ENCODE data around the gene SAFB.

DNA sequence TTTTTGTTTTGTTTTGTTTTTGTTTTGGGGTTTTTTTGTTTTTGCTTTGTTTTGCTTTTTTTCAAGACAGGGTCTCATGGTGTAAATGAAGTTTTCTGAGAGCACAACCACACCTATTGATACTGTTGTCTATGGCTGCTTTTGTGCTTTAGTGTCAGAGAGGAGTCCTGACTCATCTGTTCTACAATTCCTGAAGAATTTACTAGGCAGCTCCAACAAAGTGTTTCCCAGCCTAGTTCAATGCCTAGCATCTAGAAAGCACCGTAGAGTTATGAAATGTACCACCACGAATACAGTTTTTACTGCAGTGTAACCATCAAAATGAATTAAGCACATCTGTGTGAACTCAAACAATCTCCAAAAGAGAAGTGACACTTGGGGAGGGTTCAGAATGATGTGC lies 21.2 kb downstream of the SAFB start:
- TF ChIP-seq, protein P1, sequence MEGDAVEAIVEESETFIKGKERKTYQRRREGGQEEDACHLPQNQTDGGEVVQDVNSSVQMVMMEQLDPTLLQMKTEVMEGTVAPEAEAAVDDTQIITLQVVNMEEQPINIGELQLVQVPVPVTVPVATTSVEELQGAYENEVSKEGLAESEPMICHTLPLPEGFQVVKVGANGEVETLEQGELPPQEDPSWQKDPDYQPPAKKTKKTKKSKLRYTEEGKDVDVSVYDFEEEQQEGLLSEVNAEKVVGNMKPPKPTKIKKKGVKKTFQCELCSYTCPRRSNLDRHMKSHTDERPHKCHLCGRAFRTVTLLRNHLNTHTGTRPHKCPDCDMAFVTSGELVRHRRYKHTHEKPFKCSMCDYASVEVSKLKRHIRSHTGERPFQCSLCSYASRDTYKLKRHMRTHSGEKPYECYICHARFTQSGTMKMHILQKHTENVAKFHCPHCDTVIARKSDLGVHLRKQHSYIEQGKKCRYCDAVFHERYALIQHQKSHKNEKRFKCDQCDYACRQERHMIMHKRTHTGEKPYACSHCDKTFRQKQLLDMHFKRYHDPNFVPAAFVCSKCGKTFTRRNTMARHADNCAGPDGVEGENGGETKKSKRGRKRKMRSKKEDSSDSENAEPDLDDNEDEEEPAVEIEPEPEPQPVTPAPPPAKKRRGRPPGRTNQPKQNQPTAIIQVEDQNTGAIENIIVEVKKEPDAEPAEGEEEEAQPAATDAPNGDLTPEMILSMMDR (IDR thresholded peaks at IDR 0.05), result no peak
- TF ChIP-seq, protein P2, sequence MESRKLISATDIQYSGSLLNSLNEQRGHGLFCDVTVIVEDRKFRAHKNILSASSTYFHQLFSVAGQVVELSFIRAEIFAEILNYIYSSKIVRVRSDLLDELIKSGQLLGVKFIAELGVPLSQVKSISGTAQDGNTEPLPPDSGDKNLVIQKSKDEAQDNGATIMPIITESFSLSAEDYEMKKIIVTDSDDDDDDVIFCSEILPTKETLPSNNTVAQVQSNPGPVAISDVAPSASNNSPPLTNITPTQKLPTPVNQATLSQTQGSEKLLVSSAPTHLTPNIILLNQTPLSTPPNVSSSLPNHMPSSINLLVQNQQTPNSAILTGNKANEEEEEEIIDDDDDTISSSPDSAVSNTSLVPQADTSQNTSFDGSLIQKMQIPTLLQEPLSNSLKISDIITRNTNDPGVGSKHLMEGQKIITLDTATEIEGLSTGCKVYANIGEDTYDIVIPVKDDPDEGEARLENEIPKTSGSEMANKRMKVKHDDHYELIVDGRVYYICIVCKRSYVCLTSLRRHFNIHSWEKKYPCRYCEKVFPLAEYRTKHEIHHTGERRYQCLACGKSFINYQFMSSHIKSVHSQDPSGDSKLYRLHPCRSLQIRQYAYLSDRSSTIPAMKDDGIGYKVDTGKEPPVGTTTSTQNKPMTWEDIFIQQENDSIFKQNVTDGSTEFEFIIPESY (IDR thresholded peaks at IDR 0.05; ENCODE audit: borderline replicate concordance, low read depth), result no peak
- TF ChIP-seq EZH2phosphoT487 (IDR thresholded peaks at IDR 0.05; ENCODE audit: borderline replicate concordance, low read depth) (no peak), RAD21 (IDR thresholded peaks at IDR 0.05; ENCODE audit: low read length) (no peak)
- TF ChIP-seq, protein P3, sequence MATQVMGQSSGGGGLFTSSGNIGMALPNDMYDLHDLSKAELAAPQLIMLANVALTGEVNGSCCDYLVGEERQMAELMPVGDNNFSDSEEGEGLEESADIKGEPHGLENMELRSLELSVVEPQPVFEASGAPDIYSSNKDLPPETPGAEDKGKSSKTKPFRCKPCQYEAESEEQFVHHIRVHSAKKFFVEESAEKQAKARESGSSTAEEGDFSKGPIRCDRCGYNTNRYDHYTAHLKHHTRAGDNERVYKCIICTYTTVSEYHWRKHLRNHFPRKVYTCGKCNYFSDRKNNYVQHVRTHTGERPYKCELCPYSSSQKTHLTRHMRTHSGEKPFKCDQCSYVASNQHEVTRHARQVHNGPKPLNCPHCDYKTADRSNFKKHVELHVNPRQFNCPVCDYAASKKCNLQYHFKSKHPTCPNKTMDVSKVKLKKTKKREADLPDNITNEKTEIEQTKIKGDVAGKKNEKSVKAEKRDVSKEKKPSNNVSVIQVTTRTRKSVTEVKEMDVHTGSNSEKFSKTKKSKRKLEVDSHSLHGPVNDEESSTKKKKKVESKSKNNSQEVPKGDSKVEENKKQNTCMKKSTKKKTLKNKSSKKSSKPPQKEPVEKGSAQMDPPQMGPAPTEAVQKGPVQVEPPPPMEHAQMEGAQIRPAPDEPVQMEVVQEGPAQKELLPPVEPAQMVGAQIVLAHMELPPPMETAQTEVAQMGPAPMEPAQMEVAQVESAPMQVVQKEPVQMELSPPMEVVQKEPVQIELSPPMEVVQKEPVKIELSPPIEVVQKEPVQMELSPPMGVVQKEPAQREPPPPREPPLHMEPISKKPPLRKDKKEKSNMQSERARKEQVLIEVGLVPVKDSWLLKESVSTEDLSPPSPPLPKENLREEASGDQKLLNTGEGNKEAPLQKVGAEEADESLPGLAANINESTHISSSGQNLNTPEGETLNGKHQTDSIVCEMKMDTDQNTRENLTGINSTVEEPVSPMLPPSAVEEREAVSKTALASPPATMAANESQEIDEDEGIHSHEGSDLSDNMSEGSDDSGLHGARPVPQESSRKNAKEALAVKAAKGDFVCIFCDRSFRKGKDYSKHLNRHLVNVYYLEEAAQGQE (IDR thresholded peaks at IDR 0.05; ENCODE audit: low read depth, low read length), result no peak
- TF ChIP-seq, protein P4, sequence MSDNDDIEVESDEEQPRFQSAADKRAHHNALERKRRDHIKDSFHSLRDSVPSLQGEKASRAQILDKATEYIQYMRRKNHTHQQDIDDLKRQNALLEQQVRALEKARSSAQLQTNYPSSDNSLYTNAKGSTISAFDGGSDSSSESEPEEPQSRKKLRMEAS (IDR thresholded peaks at IDR 0.05; ENCODE audit: low read depth), result no peak
